ENCODE data around the gene SESN1.

DNA sequence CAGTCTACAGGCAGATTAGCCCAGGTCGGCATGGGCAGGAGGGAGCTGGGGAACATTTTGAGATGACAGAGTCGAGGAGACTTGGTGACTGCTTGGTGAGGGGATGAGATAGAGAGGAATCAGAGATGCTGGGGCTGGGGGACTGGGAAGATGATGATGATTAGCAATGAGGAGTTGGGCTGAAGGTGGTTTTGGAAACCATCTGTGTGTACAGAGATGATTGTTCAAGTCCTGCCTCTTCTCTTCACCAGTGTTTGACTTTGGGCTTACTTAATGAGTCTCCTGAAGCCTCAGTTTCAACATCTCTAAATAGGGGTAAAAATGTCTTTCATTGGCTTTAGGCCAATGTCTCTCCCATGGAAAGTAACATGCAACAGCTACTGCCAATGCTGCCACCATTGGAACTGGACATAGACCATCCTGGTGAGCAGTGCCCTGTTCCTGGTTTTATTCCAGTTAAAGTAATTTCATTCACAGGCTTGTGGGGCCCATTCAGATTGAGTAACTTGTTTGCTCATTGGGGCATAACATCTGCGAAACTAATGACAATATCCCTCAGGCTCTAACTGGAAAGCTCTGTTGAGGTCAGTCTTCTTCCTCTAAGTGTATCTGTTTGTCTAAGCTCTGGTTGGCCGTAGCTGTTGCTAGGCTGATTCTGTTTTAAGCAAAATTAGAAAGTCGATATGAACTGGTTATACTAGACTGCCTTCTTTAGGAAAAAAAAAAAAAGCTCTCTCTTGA lies 147.4 kb downstream of the SESN1 start:
- TF ChIP-seq CTCF (IDR thresholded peaks at IDR 0.05): no peak
- peak; percentile 66 for TF ChIP-seq POLR2AphosphoS5 (IDR thresholded peaks at IDR 0.05)
- TF ChIP-seq EP300 (IDR thresholded peaks at IDR 0.05): no peak
